GF-D8 (cell line): ENCODE results near the gene RABGEF1.
A peak's percentile ranks its signal among the peaks of the same experiment; 100 is the strongest.
"Not testable (repeated sequence)": the region's sequence is repeated elsewhere in the genome, so short reads cannot be mapped to it uniquely, and the experiment has no call there.

Experiments
- DNase-seq: peaks from one replicate; lab custom pipeline; 2025; lab: John Stamatoyannopoulos, UW

Gene RABGEF1

DNA sequence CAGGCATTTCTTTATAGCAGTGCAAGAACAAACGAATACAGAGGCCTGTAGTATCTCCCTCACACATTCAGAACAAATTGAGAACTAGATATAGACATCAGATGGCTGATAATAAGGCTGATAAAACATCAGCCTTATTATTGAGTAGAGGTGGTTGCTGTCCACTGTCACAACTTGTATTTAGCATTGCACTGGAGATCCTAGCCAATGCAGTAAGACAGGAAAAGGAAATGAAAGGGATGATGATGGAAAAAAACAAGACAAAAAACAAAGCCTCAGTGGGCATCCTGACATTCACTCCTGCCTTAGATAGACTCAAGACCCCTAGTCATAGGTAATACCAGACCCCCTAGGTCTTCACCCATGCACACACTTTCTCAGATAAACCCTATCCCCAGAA is 4.7 kb upstream of the RABGEF1 start:
- DNase-seq: no peak

GRCh38 chr7:66736892-66737291 is 3.6 kb upstream of the RABGEF1 start:
- DNase-seq: no peak

GRCh38 chr7:66737667-66738066 is 2.9 kb upstream of the RABGEF1 start:
- DNase-seq: no peak

GRCh38 chr7:66739477-66739876 is 1.1 kb upstream of the RABGEF1 start:
- no peak for DNase-seq

DNA sequence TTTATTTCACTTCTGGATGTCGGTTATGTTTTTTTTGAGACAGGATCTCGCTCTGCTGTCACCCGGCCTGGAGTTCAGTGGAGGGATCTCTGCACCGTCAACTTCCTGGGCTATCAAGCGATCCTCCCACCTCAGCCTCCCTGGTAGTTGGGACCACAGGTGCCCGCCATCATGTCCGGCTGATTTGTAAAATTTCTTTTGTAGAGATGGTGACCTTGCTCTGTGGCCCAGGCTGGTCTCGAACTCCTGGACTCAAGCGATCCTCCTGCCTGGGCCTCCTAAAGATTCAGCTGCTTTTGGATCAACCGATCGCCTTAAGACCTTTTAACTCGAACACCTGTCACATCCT is 606 bp upstream of the RABGEF1 start:
- DNase-seq: no peak

GRCh38 chr7:66740980-66741709 is 612 bp downstream of the RABGEF1 start:
- peak; percentile 54 for DNase-seq

DNA sequence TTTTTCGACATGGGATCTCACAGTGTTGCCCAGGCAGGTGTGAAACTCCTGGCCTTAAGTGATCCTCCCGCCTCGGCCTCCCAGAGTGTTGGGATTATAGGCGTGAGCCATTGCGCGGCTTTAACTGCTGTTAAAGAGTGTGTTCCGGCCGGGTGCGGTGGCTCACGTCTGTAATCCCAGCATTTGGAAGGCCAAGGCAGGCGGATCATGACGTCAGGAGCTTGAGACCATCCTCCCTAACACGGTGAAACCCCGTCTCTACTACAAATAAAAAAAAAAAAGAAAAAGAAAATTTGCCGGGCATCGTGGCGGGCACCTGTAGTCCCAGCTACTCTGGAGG is 1.1 kb downstream of the RABGEF1 start:
- no peak for DNase-seq

DNA sequence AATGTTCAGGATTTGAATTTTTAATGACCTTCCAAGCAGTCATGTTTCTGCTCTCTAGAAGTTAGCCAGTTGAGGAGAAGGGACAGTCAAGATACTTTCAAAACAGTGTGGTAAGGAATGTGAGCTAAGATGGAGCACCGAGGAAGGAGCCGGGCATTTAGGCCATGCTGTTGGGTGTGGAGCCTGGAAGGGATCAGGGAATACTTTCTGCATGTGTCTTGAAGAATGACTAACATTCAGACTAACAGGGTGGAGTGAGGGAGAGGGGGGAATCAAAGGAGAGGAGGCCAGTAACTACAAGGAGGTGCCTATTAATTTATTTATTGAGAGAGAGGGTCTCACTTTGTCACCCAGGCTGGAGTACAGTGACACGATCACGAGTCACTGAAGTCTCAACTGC is 1.8 kb downstream of the RABGEF1 start:
- not testable (repeated sequence) for DNase-seq

GRCh38 chr7:66743920-66744319 is 3.4 kb downstream of the RABGEF1 start:
- DNase-seq: no peak

- DNase-seq: no peak
Measured at GRCh38 chr7:66747385-66747784, 6.9 kb downstream of the RABGEF1 start.

DNA sequence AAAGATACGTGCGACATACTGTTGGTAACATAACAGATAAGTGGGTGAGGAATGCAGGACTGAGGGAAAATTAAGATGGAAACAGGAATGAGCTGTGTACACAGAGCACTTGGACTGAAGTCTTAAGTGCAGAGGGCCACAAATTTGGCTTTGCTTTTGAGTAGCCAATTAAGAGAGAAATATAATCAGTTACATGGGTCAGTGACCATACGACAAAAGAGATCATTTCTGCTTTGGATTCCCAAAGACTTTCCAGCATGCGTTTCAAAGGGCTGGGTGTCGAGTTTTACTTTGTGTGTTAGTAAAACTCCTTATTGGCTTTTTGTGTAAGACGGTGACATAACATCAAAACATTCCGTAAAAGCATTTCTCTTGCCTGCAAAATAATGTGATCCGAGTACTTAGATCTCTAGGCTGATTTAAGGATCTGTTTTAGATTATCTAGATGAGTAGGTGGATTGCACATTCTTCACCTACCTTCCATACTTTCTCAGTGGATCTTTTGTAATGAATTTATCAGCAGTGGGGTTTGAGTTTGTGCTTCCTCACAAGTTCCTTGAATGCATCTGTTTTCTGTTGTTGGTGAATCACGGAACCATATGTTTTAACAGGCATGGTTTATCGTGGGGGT is 7.5 kb downstream of the RABGEF1 start:
- no peak for DNase-seq

GRCh38 chr7:66748791-66749190 is 8.3 kb downstream of the RABGEF1 start:
- DNase-seq: no peak

GRCh38 chr7:66751945-66752344 is 11.4 kb downstream of the RABGEF1 start:
- no peak for DNase-seq

DNA sequence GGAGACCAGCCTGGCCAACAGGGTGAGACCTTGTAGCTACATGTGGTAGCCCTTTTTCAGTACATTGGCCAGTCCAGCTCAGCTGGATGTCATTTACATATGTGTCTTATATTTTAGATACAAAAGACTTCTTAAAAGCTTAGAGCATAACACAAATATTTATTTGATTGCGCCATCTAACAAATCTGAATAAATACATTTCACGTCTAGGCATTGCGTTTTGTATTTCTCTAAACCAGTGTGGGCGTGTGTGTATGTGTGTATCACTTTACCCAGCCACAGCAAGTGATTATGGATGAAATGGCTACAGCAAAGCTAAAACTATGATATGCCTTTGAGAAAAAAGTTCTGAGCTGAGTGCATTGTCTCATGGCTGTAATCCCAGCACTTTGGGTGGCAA is 14.0 kb downstream of the RABGEF1 start:
- no peak for DNase-seq

GRCh38 chr7:66755059-66755458 is 14.5 kb downstream of the RABGEF1 start:
- DNase-seq: not testable (repeated sequence)

- not testable (repeated sequence) for DNase-seq
Measured at GRCh38 chr7:66756227-66756626, 15.7 kb downstream of the RABGEF1 start.

DNA sequence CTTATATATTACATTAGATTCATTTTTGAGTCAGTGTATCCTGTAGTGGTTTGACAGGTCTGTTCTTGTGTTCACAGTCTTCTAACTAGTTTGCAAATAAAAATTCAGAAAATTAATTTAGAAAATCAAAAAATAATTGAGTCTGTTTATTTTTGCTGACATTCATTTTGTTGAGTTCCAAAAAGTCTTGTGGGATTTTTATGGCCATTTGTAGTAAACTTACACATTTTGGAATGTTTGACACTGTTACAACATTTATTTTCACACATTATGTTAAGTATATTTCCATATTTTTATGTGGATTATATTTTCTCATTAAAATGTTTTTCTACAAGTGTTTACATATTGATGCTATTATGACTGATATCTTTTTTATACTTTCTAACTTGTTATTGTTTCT is 16.4 kb downstream of the RABGEF1 start:
- DNase-seq: no peak

DNA sequence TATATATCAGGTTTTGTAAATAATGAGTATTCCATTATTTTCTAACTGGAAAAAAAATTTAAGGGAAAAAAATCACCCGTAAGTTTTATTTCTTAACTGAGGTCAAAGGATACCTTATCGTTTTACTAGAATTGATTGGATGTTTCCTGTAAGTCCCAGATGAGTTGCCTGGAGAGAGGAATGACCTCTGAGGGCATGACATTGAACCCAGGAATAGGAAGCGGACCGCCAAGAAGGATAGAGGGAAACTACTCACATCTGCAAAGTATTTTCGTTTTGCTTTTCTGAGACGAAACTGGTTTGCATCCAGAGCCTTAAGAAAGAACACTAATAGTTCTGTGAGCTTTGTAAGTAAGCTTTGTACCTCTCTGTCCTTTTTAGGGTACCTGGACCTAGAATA is 17.4 kb downstream of the RABGEF1 start:
- no peak for DNase-seq

- peak; percentile 99 for DNase-seq
Measured at GRCh38 chr7:66758950-66759628, 18.6 kb downstream of the RABGEF1 start.

GRCh38 chr7:66763183-66763582 is 22.6 kb downstream of the RABGEF1 start:
- not testable (repeated sequence) for DNase-seq

DNA sequence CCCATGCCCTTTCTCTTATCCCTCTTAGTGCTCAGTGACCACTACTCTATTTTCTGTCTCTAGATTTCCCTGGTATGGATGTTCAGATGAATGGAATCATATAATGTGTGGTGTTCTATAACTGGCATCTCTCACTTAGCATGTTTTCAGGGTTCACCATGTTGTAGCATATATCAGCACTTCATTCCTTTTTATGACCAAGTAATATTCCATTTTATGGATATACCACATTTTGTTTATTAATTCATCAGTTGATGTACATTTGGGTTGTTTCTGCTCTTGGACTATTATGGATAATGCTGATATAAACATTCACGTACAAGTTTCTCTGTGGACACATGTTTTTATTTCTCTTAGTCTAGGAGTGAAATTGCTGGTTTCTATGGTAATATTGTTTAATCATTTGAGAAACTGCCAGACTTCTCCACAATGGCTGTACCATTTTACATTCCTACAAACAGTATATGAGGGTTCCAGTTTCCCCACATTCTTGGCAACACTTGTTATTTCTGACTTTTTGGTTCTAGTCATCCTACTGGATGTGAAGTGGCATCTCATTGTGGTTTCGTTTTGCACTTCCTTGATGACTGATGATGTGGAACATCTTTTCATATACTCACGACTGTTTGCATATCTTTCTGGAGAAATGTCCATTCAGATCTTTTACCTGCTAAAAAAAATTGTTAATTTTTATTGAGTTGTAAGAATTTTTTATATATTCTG is 23.3 kb downstream of the RABGEF1 start:
- not testable (repeated sequence) for DNase-seq

GRCh38 chr7:66764905-66765304 is 24.4 kb downstream of the RABGEF1 start:
- not testable (repeated sequence) for DNase-seq
